Measurements from ENCODE around the gene HOXB5.

DNA sequence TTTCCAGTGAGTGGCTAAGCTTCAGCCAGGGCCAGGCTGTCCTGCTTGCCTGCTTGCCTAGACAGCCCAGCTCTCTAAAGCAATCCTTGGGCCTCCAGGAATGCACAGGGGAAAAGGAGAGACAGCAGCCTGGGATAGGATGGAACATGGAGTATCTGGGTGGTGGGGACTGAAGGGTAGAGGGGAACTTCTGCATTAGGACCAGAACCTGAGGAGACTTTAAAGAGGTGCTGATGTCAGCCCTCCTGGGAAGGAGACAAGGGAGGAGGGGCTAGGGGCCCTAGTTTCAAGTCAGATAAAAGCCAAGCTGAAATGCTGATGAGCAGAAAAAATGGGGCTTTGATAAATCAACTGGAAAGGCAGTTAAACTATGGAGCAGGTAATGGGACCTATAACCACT lies 15.5 kb upstream of the HOXB5 start:
- TF ChIP-seq, protein P1, sequence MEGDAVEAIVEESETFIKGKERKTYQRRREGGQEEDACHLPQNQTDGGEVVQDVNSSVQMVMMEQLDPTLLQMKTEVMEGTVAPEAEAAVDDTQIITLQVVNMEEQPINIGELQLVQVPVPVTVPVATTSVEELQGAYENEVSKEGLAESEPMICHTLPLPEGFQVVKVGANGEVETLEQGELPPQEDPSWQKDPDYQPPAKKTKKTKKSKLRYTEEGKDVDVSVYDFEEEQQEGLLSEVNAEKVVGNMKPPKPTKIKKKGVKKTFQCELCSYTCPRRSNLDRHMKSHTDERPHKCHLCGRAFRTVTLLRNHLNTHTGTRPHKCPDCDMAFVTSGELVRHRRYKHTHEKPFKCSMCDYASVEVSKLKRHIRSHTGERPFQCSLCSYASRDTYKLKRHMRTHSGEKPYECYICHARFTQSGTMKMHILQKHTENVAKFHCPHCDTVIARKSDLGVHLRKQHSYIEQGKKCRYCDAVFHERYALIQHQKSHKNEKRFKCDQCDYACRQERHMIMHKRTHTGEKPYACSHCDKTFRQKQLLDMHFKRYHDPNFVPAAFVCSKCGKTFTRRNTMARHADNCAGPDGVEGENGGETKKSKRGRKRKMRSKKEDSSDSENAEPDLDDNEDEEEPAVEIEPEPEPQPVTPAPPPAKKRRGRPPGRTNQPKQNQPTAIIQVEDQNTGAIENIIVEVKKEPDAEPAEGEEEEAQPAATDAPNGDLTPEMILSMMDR (IDR thresholded peaks at IDR 0.05 in 2 of 3, conservative IDR thresholded peaks at IDR 0.05 in 1 of 3; ENCODE audit: borderline replicate concordance in 1 of 3, insufficient read depth in 1 of 3, low read depth in 2 of 3, low read length in 2 of 3) = no peak
- TF ChIP-seq POLR2A (IDR thresholded peaks at IDR 0.05; ENCODE audit: borderline replicate concordance, extremely low read depth, insufficient read depth, insufficient read length) = no peak
- no peak for TF ChIP-seq POLR2AphosphoS5 (IDR thresholded peaks at IDR 0.05; ENCODE audit: low read depth, low read length)
- no peak for TF ChIP-seq EZH2phosphoT487 (IDR thresholded peaks at IDR 0.05; ENCODE audit: borderline replicate concordance)
- no peak for TF ChIP-seq TCF7L2 (IDR thresholded peaks at IDR 0.05; ENCODE audit: borderline replicate concordance, extremely low read depth, insufficient read depth, insufficient read length)
- TF ChIP-seq EZH2 (IDR thresholded peaks at IDR 0.05) = no peak
- no peak for TF ChIP-seq RAD21 (IDR thresholded peaks at IDR 0.05; ENCODE audit: low read depth)
- TF ChIP-seq FOSL1 (IDR thresholded peaks at IDR 0.05; ENCODE audit: low read depth) = no peak
- no peak for TF ChIP-seq REST (IDR thresholded peaks at IDR 0.05; ENCODE audit: low read depth)
- TF ChIP-seq SP1 (IDR thresholded peaks at IDR 0.05; ENCODE audit: low read depth) = no peak
- TF ChIP-seq, protein P2, sequence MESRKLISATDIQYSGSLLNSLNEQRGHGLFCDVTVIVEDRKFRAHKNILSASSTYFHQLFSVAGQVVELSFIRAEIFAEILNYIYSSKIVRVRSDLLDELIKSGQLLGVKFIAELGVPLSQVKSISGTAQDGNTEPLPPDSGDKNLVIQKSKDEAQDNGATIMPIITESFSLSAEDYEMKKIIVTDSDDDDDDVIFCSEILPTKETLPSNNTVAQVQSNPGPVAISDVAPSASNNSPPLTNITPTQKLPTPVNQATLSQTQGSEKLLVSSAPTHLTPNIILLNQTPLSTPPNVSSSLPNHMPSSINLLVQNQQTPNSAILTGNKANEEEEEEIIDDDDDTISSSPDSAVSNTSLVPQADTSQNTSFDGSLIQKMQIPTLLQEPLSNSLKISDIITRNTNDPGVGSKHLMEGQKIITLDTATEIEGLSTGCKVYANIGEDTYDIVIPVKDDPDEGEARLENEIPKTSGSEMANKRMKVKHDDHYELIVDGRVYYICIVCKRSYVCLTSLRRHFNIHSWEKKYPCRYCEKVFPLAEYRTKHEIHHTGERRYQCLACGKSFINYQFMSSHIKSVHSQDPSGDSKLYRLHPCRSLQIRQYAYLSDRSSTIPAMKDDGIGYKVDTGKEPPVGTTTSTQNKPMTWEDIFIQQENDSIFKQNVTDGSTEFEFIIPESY (IDR thresholded peaks at IDR 0.05; ENCODE audit: extremely low read depth, insufficient replicate concordance, low read length) = no peak
- TF ChIP-seq SRF (IDR thresholded peaks at IDR 0.05; ENCODE audit: low read depth) = no peak
- TF ChIP-seq ELF1 (IDR thresholded peaks at IDR 0.05; ENCODE audit: borderline replicate concordance, low read depth) = no peak
- no peak for TF ChIP-seq SIN3A (IDR thresholded peaks at IDR 0.05; ENCODE audit: low read depth)

Data from HCT116 (cell line).